C4-2B (cell line): ENCODE results near the gene TANC1.

Experiments
- ZFX ChIP-seq: fragments of 450-650 bp; IDR thresholded peaks from 2 replicates; pipeline ENCODE4 v1.6.1; 2017
- TF ChIP-seq, protein P1 (sequence below): fragments of 450-650 bp; conservative IDR thresholded peaks from 2 replicates; pipeline ENCODE4 v1.5.1; 2017; ENCODE audit warnings: mild to moderate bottlenecking

- no peak for TF ChIP-seq ZFX
- TF ChIP-seq, protein P1, sequence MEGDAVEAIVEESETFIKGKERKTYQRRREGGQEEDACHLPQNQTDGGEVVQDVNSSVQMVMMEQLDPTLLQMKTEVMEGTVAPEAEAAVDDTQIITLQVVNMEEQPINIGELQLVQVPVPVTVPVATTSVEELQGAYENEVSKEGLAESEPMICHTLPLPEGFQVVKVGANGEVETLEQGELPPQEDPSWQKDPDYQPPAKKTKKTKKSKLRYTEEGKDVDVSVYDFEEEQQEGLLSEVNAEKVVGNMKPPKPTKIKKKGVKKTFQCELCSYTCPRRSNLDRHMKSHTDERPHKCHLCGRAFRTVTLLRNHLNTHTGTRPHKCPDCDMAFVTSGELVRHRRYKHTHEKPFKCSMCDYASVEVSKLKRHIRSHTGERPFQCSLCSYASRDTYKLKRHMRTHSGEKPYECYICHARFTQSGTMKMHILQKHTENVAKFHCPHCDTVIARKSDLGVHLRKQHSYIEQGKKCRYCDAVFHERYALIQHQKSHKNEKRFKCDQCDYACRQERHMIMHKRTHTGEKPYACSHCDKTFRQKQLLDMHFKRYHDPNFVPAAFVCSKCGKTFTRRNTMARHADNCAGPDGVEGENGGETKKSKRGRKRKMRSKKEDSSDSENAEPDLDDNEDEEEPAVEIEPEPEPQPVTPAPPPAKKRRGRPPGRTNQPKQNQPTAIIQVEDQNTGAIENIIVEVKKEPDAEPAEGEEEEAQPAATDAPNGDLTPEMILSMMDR, result no peak
Measured at GRCh38 chr2:159226059-159226461, 257.6 kb downstream of the TANC1 start.
